ENCODE measurements around the gene TUBB.

TUBB gene

GRCh38 chr6:30766461-30767157 is 46.5 kb downstream of the TUBB start:
- H2AFZ ChIP-seq (ENCODE audit: low read length) = no peak overlapping the region
- H3K9me2 ChIP-seq (replicated peaks; ENCODE audit: insufficient read depth, low read length) = no peaks in the 10 kb centered on the region
- no peaks in the 10 kb centered on the region for H3K4me1 ChIP-seq (ENCODE audit: low read length)
- no peak for DNase-seq
- H3K9me3 ChIP-seq (replicated peaks; ENCODE audit: insufficient read depth, low read length) = no peaks in the 10 kb centered on the region
- H3K27me3 ChIP-seq (replicated peaks; ENCODE audit: insufficient read depth, low read length) = peaks cover 6% of the 10 kb centered on the region
- H3K27ac ChIP-seq (ENCODE audit: low read length) = no peak overlapping the region
- H3K4me2 ChIP-seq (ENCODE audit: low read depth, low read length) = no peak overlapping the region
- no peaks in the 10 kb centered on the region for H3K36me3 ChIP-seq (replicated peaks; ENCODE audit: insufficient read depth, low read length)
- no peak for TF ChIP-seq CTCF (IDR thresholded peaks at IDR 0.05; ENCODE audit: low read length)
- TF ChIP-seq EZH2phosphoT487 (IDR thresholded peaks at IDR 0.05; ENCODE audit: low read length) = no peak
- TF ChIP-seq EZH2 (optimal IDR thresholded peaks at IDR 0.05; ENCODE audit: low read depth, low read length) = no peak
- H3F3A ChIP-seq (ENCODE audit: insufficient read depth, low read length) = no peaks in the 10 kb centered on the region
- no peak overlapping the region for H3K9ac ChIP-seq (ENCODE audit: low read length)
- no peaks in the 10 kb centered on the region for H4K20me1 ChIP-seq (ENCODE audit: insufficient read depth, low read length)
- H3K79me2 ChIP-seq (ENCODE audit: low read length) = no peaks in the 10 kb centered on the region
- no peak overlapping the region for H3K4me3 ChIP-seq (ENCODE audit: low read length)

- Histone ChIP-seq H3F3A (ENCODE audit: insufficient read depth, low read length) (no peaks in the 10 kb centered on the region), H3K36me3 (replicated peaks; ENCODE audit: insufficient read depth, low read length) (no peaks in the 10 kb centered on the region), H2AFZ (ENCODE audit: low read length) (no peak overlapping the region), H3K9me2 (replicated peaks; ENCODE audit: insufficient read depth, low read length) (no peaks in the 10 kb centered on the region), H3K9me3 (replicated peaks; ENCODE audit: insufficient read depth, low read length) (no peaks in the 10 kb centered on the region), H3K4me3 (ENCODE audit: low read length) (no peak overlapping the region), H3K4me1 (ENCODE audit: low read length) (no peaks in the 10 kb centered on the region), H4K20me1 (ENCODE audit: insufficient read depth, low read length) (no peaks in the 10 kb centered on the region), H3K4me2 (ENCODE audit: low read depth, low read length) (no peak overlapping the region), H3K9ac (ENCODE audit: low read length) (no peak overlapping the region), H3K27ac (ENCODE audit: low read length) (no peak overlapping the region), H3K27me3 (replicated peaks; ENCODE audit: insufficient read depth, low read length) (peaks cover 6% of the 10 kb centered on the region), H3K79me2 (ENCODE audit: low read length) (no peaks in the 10 kb centered on the region)
- DNase-seq = no peak
- TF ChIP-seq EZH2 (optimal IDR thresholded peaks at IDR 0.05; ENCODE audit: low read depth, low read length) (no peak), CTCF (IDR thresholded peaks at IDR 0.05; ENCODE audit: low read length) (no peak)
Observed at GRCh38 chr6:30767158-30767943, 47.2 kb downstream of the TUBB start.

- Histone ChIP-seq H3K27me3 (replicated peaks; ENCODE audit: insufficient read depth, low read length) (peaks cover 6% of the 10 kb centered on the region), H3K27ac (ENCODE audit: low read length) (no peak overlapping the region), H3K9me3 (replicated peaks; ENCODE audit: insufficient read depth, low read length) (no peaks in the 10 kb centered on the region), H3F3A (ENCODE audit: insufficient read depth, low read length) (no peaks in the 10 kb centered on the region), H3K4me1 (ENCODE audit: low read length) (no peaks in the 10 kb centered on the region), H4K20me1 (ENCODE audit: insufficient read depth, low read length) (no peaks in the 10 kb centered on the region), H3K9ac (ENCODE audit: low read length) (no peak overlapping the region), H3K9me2 (replicated peaks; ENCODE audit: insufficient read depth, low read length) (no peaks in the 10 kb centered on the region), H3K36me3 (replicated peaks; ENCODE audit: insufficient read depth, low read length) (no peaks in the 10 kb centered on the region), H3K4me3 (ENCODE audit: low read length) (no peak overlapping the region), H3K79me2 (ENCODE audit: low read length) (no peaks in the 10 kb centered on the region), H3K4me2 (ENCODE audit: low read depth, low read length) (no peak overlapping the region), H2AFZ (ENCODE audit: low read length) (no peak overlapping the region)
- TF ChIP-seq CTCF (IDR thresholded peaks at IDR 0.05; ENCODE audit: low read length) (no peak), EZH2phosphoT487 (IDR thresholded peaks at IDR 0.05; ENCODE audit: low read length) (no peak), EZH2 (optimal IDR thresholded peaks at IDR 0.05; ENCODE audit: low read depth, low read length) (no peak)
- DNase-seq = no peak
Observed at GRCh38 chr6:30767944-30768301, 47.8 kb downstream of the TUBB start.
